Frontal cortex (tissue), 4 donors: ENCODE measurements around the gene LMX1A. TPM values are rescaled to one million over a fixed set of nuclear protein-coding genes. Genes with fewer than 3 reads are reported as not detected.

Source experiments
- DNase-seq, 2 donors: peaks; one replicate each; pipeline ENCODE4 v3.0.0; 2012; ENCODE audit warnings: low spot score in 2 of 2
- FAIRE-seq: peaks from 2 replicates; lab custom pipeline; 2012; peaks lifted over from hg19 to GRCh38; lab: Jason Lieb, UNC
- total RNA-seq: library from RNA; depleted of rRNA; stranded (reverse); fragments of >200 nt; gene quantifications from one replicate; pipeline ENCODE4 v1.2.3, GENCODE V29; 2014
- donor health status: control.
- donor health status: control.
- donor health status: control.

The LMX1A gene
- total RNA-seq, 1 donor from 2014 or later, result not detected

GRCh38 chr1:165185161-165185889, 171.2 kb downstream of the LMX1A start:
- FAIRE-seq, result no peak
- no peak for DNase-seq

- no peak for FAIRE-seq
- no peak for DNase-seq
These were observed 173.5 kb downstream of the LMX1A start for GRCh38 chr1:165182975-165183374.

GRCh38 chr1:165179306-165179705, 177.2 kb downstream of the LMX1A start:
- no peak for FAIRE-seq

GRCh38 chr1:165174491-165174890, 182.0 kb downstream of the LMX1A start:
- no peak for DNase-seq
- FAIRE-seq, result no peak

More at GRCh38 chr1:165179306-165179705, 177.2 kb downstream of the LMX1A start:
- DNase-seq, result no peak

GRCh38 chr1:165173818-165174217, 182.7 kb downstream of the LMX1A start:
- FAIRE-seq (no peak), DNase-seq (no peak)

GRCh38 chr1:165173409-165173808, 183.1 kb downstream of the LMX1A start:
- no peak for FAIRE-seq
- DNase-seq, result no peak

- FAIRE-seq, result no peak
- no peak for DNase-seq
These were observed 183.8 kb downstream of the LMX1A start for GRCh38 chr1:165172666-165173065.

GRCh38 chr1:165169729-165170128, 186.8 kb downstream of the LMX1A start:
- DNase-seq, result no peak
- no peak for FAIRE-seq

- DNase-seq, result no peak
- FAIRE-seq, result no peak
These were observed 187.5 kb downstream of the LMX1A start for GRCh38 chr1:165169028-165169427.

GRCh38 chr1:165168467-165168866, 188.0 kb downstream of the LMX1A start:
- FAIRE-seq, result no peak

GRCh38 chr1:165162671-165163241, 193.8 kb downstream of the LMX1A start:
- FAIRE-seq (no peak), DNase-seq (no peak)

More at GRCh38 chr1:165168467-165168866, 188.0 kb downstream of the LMX1A start:
- DNase-seq, result no peak

GRCh38 chr1:165161130-165161529, 195.4 kb downstream of the LMX1A start:
- FAIRE-seq, result no peak
- no peak for DNase-seq

- no peak for DNase-seq
- FAIRE-seq, result no peak
These were observed 203.3 kb downstream of the LMX1A start for GRCh38 chr1:165153182-165153581.

GRCh38 chr1:165152727-165153126, 203.8 kb downstream of the LMX1A start:
- DNase-seq (no peak), FAIRE-seq (no peak)

- FAIRE-seq (no peak), DNase-seq (no peak)
These were observed 204.4 kb downstream of the LMX1A start for GRCh38 chr1:165152109-165152508.

Other genes with a start within 250 kb of the LMX1A start
- 42.0 TPM for gene RXRG, start 88.4 kb upstream of the LMX1A start, total RNA-seq
- not detected for gene LRRC52, start 187.3 kb upstream of the LMX1A start, total RNA-seq